ENCODE measurements around the gene BMP2K. TPM values are rescaled to one million over a fixed set of nuclear protein-coding genes. Genes with fewer than 3 reads are reported as not detected.
"Not testable (repeated sequence)": the region's sequence is repeated elsewhere in the genome, so short reads cannot be mapped to it uniquely, and the experiment has no call there.

The BMP2K gene
- total and polyA plus RNA-seq, 4 donors = 4.4 to 138 (median 19.3) TPM

DNA sequence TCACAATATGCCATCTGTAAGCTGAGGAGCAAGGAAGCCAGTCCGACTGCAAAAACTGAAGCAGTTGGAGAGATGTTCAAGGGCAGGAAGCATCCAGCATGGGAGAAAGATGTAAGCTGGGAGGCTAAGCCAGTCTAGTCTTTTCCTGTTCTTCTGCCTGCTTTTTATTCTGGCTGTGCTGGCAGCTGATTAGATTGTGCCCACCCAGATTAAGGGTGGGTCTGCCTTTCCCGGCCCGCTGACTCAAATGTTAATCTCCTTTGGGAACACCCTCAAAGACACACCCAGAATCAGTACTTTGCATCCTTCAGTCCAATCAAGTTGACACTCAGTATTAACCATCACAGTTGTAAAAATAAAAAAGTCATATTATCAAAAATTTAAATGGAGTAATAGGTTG is 63.5 kb downstream of the BMP2K start:
- H3K9me3 ChIP-seq (ENCODE audit: control insufficient read depth in 4 of 4, low read length in 3 of 4); H3K9ac ChIP-seq (ENCODE audit: low read depth in 1 of 2, low read length in 2 of 2); DNase-seq (ENCODE audit: low spot score); H3K27me3 ChIP-seq (ENCODE audit: control insufficient read depth in 4 of 4, insufficient read depth in 4 of 4, low read length in 3 of 4); H3K4me3 ChIP-seq (ENCODE audit: low read depth in 1 of 3, low read length in 3 of 3); H3K4me1 ChIP-seq (ENCODE audit: control insufficient read depth in 4 of 4, insufficient read depth in 4 of 4, low read length in 3 of 4); H3K27ac ChIP-seq (ENCODE audit: low read depth in 1 of 2, low read length in 2 of 2): not testable (repeated sequence)
- peaks cover 0 to 13% (median 2%) of the 10 kb centered on the region in 4 donors for H3K36me3 ChIP-seq (ENCODE audit: control insufficient read depth in 4 of 4, insufficient read depth in 3 of 4, low read depth in 1 of 4, low read length in 3 of 4)
- WGBS = 91% methylated on average over 3 of the region's 3 CpGs

DNA sequence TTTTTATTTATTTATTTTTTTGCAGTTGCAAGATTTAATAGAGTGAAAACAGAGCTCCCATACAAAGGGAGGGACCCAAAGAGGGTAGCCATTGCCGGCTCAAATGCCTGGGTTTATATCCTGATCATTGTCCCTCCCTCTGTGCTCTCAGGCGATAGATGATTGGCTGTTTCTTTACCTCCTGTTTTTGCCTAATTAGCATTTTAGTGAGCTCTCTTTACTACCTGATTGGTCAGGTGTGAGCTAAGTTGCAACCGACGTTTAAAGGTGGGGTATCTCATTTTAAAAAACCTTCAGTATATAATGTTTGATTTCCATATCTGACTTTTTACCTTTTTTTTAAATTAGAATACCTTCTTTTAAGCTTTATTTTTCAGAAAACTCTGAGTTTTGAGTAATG is 64.1 kb downstream of the BMP2K start:
- H3K27me3 ChIP-seq (ENCODE audit: control insufficient read depth in 4 of 4, insufficient read depth in 4 of 4, low read length in 3 of 4); H3K9ac ChIP-seq (ENCODE audit: low read depth in 1 of 2, low read length in 2 of 2); DNase-seq (ENCODE audit: low spot score); H3K4me3 ChIP-seq (ENCODE audit: low read depth in 1 of 3, low read length in 3 of 3); H3K4me1 ChIP-seq (ENCODE audit: control insufficient read depth in 4 of 4, insufficient read depth in 4 of 4, low read length in 3 of 4); H3K27ac ChIP-seq (ENCODE audit: low read depth in 1 of 2, low read length in 2 of 2); H3K9me3 ChIP-seq (ENCODE audit: control insufficient read depth in 4 of 4, low read length in 3 of 4): not testable (repeated sequence)
- WGBS = 99% methylated on average over 4 of the region's 4 CpGs
- H3K36me3 ChIP-seq (ENCODE audit: control insufficient read depth in 4 of 4, insufficient read depth in 3 of 4, low read depth in 1 of 4, low read length in 3 of 4) = peaks cover 0 to 13% (median 2%) of the 10 kb centered on the region in 4 donors

DNA sequence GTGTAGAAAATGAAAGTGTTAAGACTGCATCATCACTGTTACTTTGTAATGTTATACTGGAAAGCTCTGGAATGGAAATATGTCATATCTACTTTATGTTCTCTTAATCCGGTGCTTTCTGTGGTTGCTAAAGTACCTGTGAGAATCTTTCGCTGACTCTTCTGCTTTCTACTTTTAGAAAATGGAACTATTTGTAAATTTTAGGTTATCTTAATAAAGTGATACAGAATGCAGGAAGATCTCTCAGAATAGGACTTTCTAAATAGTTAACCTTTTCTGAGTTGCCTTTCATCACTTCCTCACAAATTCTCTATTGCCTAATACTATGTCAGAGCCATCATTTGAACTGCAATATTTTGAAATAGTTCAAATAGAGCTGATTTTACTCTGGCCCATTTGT is 69.3 kb downstream of the BMP2K start:
- no peak for DNase-seq (ENCODE audit: low spot score)
- peaks cover 0 to 3% (median under 1%) of the 10 kb centered on the region in 4 donors for H3K4me1 ChIP-seq (ENCODE audit: control insufficient read depth in 4 of 4, insufficient read depth in 4 of 4, low read length in 3 of 4)
- no peak overlapping the region for H3K9ac ChIP-seq (ENCODE audit: low read depth in 1 of 2, low read length in 2 of 2)
- TF ChIP-seq, protein P1, sequence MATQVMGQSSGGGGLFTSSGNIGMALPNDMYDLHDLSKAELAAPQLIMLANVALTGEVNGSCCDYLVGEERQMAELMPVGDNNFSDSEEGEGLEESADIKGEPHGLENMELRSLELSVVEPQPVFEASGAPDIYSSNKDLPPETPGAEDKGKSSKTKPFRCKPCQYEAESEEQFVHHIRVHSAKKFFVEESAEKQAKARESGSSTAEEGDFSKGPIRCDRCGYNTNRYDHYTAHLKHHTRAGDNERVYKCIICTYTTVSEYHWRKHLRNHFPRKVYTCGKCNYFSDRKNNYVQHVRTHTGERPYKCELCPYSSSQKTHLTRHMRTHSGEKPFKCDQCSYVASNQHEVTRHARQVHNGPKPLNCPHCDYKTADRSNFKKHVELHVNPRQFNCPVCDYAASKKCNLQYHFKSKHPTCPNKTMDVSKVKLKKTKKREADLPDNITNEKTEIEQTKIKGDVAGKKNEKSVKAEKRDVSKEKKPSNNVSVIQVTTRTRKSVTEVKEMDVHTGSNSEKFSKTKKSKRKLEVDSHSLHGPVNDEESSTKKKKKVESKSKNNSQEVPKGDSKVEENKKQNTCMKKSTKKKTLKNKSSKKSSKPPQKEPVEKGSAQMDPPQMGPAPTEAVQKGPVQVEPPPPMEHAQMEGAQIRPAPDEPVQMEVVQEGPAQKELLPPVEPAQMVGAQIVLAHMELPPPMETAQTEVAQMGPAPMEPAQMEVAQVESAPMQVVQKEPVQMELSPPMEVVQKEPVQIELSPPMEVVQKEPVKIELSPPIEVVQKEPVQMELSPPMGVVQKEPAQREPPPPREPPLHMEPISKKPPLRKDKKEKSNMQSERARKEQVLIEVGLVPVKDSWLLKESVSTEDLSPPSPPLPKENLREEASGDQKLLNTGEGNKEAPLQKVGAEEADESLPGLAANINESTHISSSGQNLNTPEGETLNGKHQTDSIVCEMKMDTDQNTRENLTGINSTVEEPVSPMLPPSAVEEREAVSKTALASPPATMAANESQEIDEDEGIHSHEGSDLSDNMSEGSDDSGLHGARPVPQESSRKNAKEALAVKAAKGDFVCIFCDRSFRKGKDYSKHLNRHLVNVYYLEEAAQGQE (IDR thresholded peaks at IDR 0.05) = no peak
- TF ChIP-seq JUND (IDR thresholded peaks at IDR 0.05) (peak in 1 of 2 donors; percentile 20), FOXA2 (IDR thresholded peaks at IDR 0.05) (no peak), SP1 (IDR thresholded peaks at IDR 0.05) (no peak), HNF4G (IDR thresholded peaks at IDR 0.05) (no peak), RXRA (IDR thresholded peaks at IDR 0.05) (peak in 1 of 2 donors; percentile 11), FOXA1 (IDR thresholded peaks at IDR 0.05) (no peak), EGR1 (IDR thresholded peaks at IDR 0.05; ENCODE audit: low read depth in 2 of 2) (no peak), TAF1 (conservative IDR thresholded peaks at IDR 0.05) (no peak), NR2F2 (IDR thresholded peaks at IDR 0.05) (no peak), YY1 (IDR thresholded peaks at IDR 0.05) (no peak), HNF4A (conservative IDR thresholded peaks at IDR 0.05) (peak in 1 of 2 donors; percentile 50), RAD21 (IDR thresholded peaks at IDR 0.05) (peak in 1 of 2 donors; percentile 36), GABPA (IDR thresholded peaks at IDR 0.05 in 1 of 2, conservative IDR thresholded peaks at IDR 0.05 in 1 of 2) (no peak)
- TF ChIP-seq, protein P2, sequence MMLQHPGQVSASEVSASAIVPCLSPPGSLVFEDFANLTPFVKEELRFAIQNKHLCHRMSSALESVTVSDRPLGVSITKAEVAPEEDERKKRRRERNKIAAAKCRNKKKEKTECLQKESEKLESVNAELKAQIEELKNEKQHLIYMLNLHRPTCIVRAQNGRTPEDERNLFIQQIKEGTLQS (IDR thresholded peaks at IDR 0.05) = peak; percentile 25
- TF ChIP-seq, protein P3, sequence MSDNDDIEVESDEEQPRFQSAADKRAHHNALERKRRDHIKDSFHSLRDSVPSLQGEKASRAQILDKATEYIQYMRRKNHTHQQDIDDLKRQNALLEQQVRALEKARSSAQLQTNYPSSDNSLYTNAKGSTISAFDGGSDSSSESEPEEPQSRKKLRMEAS (IDR thresholded peaks at IDR 0.05) = no peak
- TF ChIP-seq, protein P4, sequence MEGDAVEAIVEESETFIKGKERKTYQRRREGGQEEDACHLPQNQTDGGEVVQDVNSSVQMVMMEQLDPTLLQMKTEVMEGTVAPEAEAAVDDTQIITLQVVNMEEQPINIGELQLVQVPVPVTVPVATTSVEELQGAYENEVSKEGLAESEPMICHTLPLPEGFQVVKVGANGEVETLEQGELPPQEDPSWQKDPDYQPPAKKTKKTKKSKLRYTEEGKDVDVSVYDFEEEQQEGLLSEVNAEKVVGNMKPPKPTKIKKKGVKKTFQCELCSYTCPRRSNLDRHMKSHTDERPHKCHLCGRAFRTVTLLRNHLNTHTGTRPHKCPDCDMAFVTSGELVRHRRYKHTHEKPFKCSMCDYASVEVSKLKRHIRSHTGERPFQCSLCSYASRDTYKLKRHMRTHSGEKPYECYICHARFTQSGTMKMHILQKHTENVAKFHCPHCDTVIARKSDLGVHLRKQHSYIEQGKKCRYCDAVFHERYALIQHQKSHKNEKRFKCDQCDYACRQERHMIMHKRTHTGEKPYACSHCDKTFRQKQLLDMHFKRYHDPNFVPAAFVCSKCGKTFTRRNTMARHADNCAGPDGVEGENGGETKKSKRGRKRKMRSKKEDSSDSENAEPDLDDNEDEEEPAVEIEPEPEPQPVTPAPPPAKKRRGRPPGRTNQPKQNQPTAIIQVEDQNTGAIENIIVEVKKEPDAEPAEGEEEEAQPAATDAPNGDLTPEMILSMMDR (IDR thresholded peaks at IDR 0.05; ENCODE audit: low read depth, low read length, missing input control) = no peak
- TF ChIP-seq, protein P5, sequence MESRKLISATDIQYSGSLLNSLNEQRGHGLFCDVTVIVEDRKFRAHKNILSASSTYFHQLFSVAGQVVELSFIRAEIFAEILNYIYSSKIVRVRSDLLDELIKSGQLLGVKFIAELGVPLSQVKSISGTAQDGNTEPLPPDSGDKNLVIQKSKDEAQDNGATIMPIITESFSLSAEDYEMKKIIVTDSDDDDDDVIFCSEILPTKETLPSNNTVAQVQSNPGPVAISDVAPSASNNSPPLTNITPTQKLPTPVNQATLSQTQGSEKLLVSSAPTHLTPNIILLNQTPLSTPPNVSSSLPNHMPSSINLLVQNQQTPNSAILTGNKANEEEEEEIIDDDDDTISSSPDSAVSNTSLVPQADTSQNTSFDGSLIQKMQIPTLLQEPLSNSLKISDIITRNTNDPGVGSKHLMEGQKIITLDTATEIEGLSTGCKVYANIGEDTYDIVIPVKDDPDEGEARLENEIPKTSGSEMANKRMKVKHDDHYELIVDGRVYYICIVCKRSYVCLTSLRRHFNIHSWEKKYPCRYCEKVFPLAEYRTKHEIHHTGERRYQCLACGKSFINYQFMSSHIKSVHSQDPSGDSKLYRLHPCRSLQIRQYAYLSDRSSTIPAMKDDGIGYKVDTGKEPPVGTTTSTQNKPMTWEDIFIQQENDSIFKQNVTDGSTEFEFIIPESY (IDR thresholded peaks at IDR 0.05) = no peak
- H3K4me3 ChIP-seq (ENCODE audit: low read depth in 1 of 3, low read length in 3 of 3) = no peak overlapping the region
- no peaks in the 10 kb centered on the region for H3K9me3 ChIP-seq (ENCODE audit: control insufficient read depth in 4 of 4, low read length in 3 of 4)
- H3K27ac ChIP-seq (ENCODE audit: low read depth in 1 of 2, low read length in 2 of 2) = no peak overlapping the region
- WGBS = 70% methylated on average over 2 of the region's 2 CpGs
- H3K27me3 ChIP-seq (ENCODE audit: control insufficient read depth in 4 of 4, insufficient read depth in 4 of 4, low read length in 3 of 4) = no peaks in the 10 kb centered on the region
- H3K36me3 ChIP-seq (ENCODE audit: control insufficient read depth in 4 of 4, insufficient read depth in 3 of 4, low read depth in 1 of 4, low read length in 3 of 4) = peaks cover 0 to 9% (median 0%) of the 10 kb centered on the region in 4 donors
